K562 (cell line): Measurements from ENCODE around the gene IL10. TPM values are rescaled to one million over a fixed set of nuclear protein-coding genes. Genes with fewer than 3 reads are reported as not detected.

Experiments
- ATAC-seq: fragments of 200-7000 bp; cut with Tn5 transposase; 3 replicates; pipeline ENCODE4 v1.9.1; 2020; ENCODE audit warnings: moderate library complexity
- BruUV-seq: library from RNA; stranded (reverse); fragments of 400-500 nt; replicated peaks from 2 replicates; lab custom pipeline; 2021; lab: Mats Ljungman, UMichigan
- CTCF ChIA-PET: fragments of 300-600 bp; formaldehyde crosslinking; extraction: SDS; loops from one replicate; lab custom pipeline; 2021; ENCODE audit warnings: low intra/inter-chr PET ratio; lab: Yijun Ruan, JAX
- POLR2A ChIA-PET: fragments of 300-600, 350-650 bp; sonication (Branson Sonifier 250); formaldehyde crosslinking; extraction: SDS; loops from one replicate; lab custom pipeline; 2021; ENCODE audit warnings: antibody characterized with exemption, inconsistent platforms; lab: Yijun Ruan, JAX
- DNase-seq, 4 experiments: peaks; one replicate each; pipeline versions ENCODE4 v3.0.0 to v3.0.0-alpha.2; 2011 to 2018; ENCODE audit warnings: low spot score in 3 of 4, mixed read lengths in 3 of 4; ENCODE audit errors: extremely low read depth in 1 of 4
- FAIRE-seq: peaks from 2 replicates; lab custom pipeline; 2011; peaks lifted over from hg19 to GRCh38; lab: Jason Lieb, UNC
- H2AFZ ChIP-seq: 2 replicates; pipeline ENCODE4 v1.6.0; 2011; ENCODE audit warnings: low read depth, low read length, control low read depth, inconsistent platforms
- H3K27ac ChIP-seq: fragments of 200-600 bp; 3 replicates; pipeline ENCODE4 v1.8.0; 2011; ENCODE audit warnings: low read depth, mild to moderate bottlenecking, control low read depth, inconsistent platforms, low read length, moderate library complexity, mixed read lengths; ENCODE audit errors: extremely low read depth
- H3K27me3 ChIP-seq, 2 experiments: fragments of 300-600 bp in 1 of 2; 2 replicates in 1 of 2; 3 replicates in 1 of 2; pipeline versions ENCODE4 v1.6.0 to v1.8.0; 2011; ENCODE audit warnings: inconsistent platforms in 2 of 2, low read length in 2 of 2, mild to moderate bottlenecking in 1 of 2, mixed read lengths in 1 of 2, moderate library complexity in 1 of 2; ENCODE audit not compliant: control insufficient read depth in 2 of 2, insufficient read depth in 2 of 2
- H3K36me3 ChIP-seq: fragments of 300-600 bp; 3 replicates; pipeline ENCODE4 v1.8.0; 2011; ENCODE audit warnings: mild to moderate bottlenecking, low read length, inconsistent platforms; ENCODE audit not compliant: control insufficient read depth, insufficient read depth
- H3K4me1 ChIP-seq, 2 experiments: fragments of 200-600 bp in 1 of 2; replicated peaks in 1 of 2; 2 replicates in 1 of 2; 3 replicates in 1 of 2; pipeline versions ENCODE4 v1.5.1 to v1.8.0; 2011; ENCODE audit warnings: inconsistent platforms in 2 of 2, low read length in 2 of 2, mild to moderate bottlenecking in 1 of 2, mixed read lengths in 1 of 2, moderate library complexity in 1 of 2; ENCODE audit not compliant: control insufficient read depth in 2 of 2, insufficient read depth in 2 of 2
- H3K4me2 ChIP-seq: 2 replicates; pipeline ENCODE4 v1.6.1; 2011; ENCODE audit warnings: low read length, control low read depth, inconsistent platforms, mixed read lengths; ENCODE audit not compliant: insufficient read depth
- H3K4me3 ChIP-seq: fragments of 200-600 bp; sonication (generic), shearing (Covaris generic); 2 replicates; pipeline ENCODE4 v1.5.1; 2016; ENCODE audit warnings: control low read depth, inconsistent platforms
- H3K79me2 ChIP-seq: fragments of 200-600 bp; 3 replicates; pipeline ENCODE4 v1.8.0; 2011; ENCODE audit warnings: low read length, inconsistent platforms; ENCODE audit not compliant: control insufficient read depth, insufficient read depth
- H3K9ac ChIP-seq, 2 experiments: 2 replicates each; pipeline versions ENCODE4 v1.6.0 to v1.6.1; 2011; ENCODE audit warnings: low read depth in 2 of 2, low read length in 2 of 2, control low read depth in 1 of 2, inconsistent platforms in 1 of 2, mild to moderate bottlenecking in 1 of 2, mixed read lengths in 1 of 2; ENCODE audit not compliant: insufficient read depth in 1 of 2
- H3K9me1 ChIP-seq: one replicate; pipeline ENCODE4 v1.6.0; 2011; ENCODE audit warnings: inconsistent platforms, mild to moderate bottlenecking, low read length, moderate library complexity; ENCODE audit not compliant: control insufficient read depth, insufficient read depth
- H3K9me3 ChIP-seq: replicated peaks from 2 replicates; pipeline ENCODE4 v1.5.1; 2011; ENCODE audit warnings: low read depth, low read length, inconsistent platforms; ENCODE audit not compliant: control insufficient read depth, insufficient read depth
- H4K20me1 ChIP-seq: replicated peaks from 2 replicates; pipeline ENCODE4 v1.6.1; 2011; ENCODE audit warnings: low read length, inconsistent platforms, mixed read lengths; ENCODE audit not compliant: control insufficient read depth, insufficient read depth
- ATF3 ChIP-seq, 2 experiments: fragments of 450-650 bp in 1 of 2; sonication (generic) in 1 of 2; formaldehyde crosslinking in 1 of 2; IDR thresholded peaks in 1 of 2; conservative IDR thresholded peaks in 1 of 2; 2 replicates each; pipeline versions ENCODE4 v1.6.1 to v1.8.1; 2016 to 2023; ENCODE audit warnings: mild to moderate bottlenecking in 2 of 2, moderate library complexity in 2 of 2, inconsistent platforms in 1 of 2, missing genetic modification reagents in 1 of 2
- KDM5B ChIP-seq: fragments of 200-600 bp; sonication (generic); IDR thresholded peaks from 2 replicates; pipeline ENCODE4 v1.6.1; 2012; ENCODE audit warnings: low read depth, mild to moderate bottlenecking, moderate library complexity, low read length, control low read depth, inconsistent platforms; ENCODE audit not compliant: insufficient replicate concordance
- NEUROD1 ChIP-seq: fragments of 150-350 bp; IDR thresholded peaks from 2 replicates; pipeline ENCODE4 v1.6.1; 2014; ENCODE audit warnings: borderline replicate concordance, low read length, low read depth; ENCODE audit not compliant: partially characterized antibody
- ZNF280A ChIP-seq: fragments of 450-650 bp; IDR thresholded peaks from 2 replicates; pipeline ENCODE4 v1.6.1; 2018; ENCODE audit warnings: mild to moderate bottlenecking, low read depth; ENCODE audit not compliant: partially characterized antibody
- ZNF3 ChIP-seq: fragments of 250-450 bp; sonication (Bioruptor Pico); IDR thresholded peaks from 2 replicates; pipeline ENCODE4 v1.5.0; 2021; ENCODE audit warnings: mild to moderate bottlenecking, moderate library complexity
- WGBS: fragments of 100-300 bp; shearing (Covaris generic); methylation state at CpG from one replicate; pipeline ENCODE4 v1.1.6; 2016; ENCODE audit warnings: low coverage, mixed read lengths; ENCODE audit not compliant: insufficient coverage; ENCODE audit errors: missing lambda C conversion rate; 5-methylcytosine and 5-hydroxymethylcytosine counted together
- in situ Hi-C: fragments of 300-500 bp; cut with MboI; formaldehyde crosslinking; loops from 4 replicates; pipeline ENCODE4 v1.15.0; 2018; ENCODE audit warnings: inconsistent platforms, mixed read lengths
- intact Hi-C: fragments of 100-400 bp; cut with micrococcal nuclease; formaldehyde crosslinking; loops from 2 replicates; pipeline ENCODE4 v1.14.2; 2022
- polyA plus RNA-seq, 8 experiments: library from polyadenylated mRNA; depleted of rRNA in 4 of 8; stranded (reverse) in 5 of 8; unstranded in 3 of 8; fragments of >200 nt; fragmentation: Nextera tagmentation in 2 of 8; fragmentation: Illumina TruSeq in 1 of 8; extraction: Ambion mirVana in 2 of 8; extraction: Trizol in 1 of 8; gene quantifications; 2 replicates each; pipeline versions ENCODE4 v1.2.1 to v1.2.3, GENCODE V29; 2011 to 2014; ENCODE audit warnings: inconsistent platforms in 1 of 8, missing spikeins in 1 of 8
- total RNA-seq, 7 experiments: library from RNA; depleted of rRNA in 6 of 7; stranded (reverse); fragments of >200 nt in 6 of 7; fragmentation: Illumina TruSeq in 2 of 7; extraction: Trizol in 2 of 7; gene quantifications; 2 replicates each; pipeline versions ENCODE4 v1.2.1 to v1.2.3, GENCODE V29; 2011 to 2021; ENCODE audit warnings: low replicate concordance in 1 of 7
- TF ChIP-seq, protein P1 (sequence below), 2 experiments: fragments of 450-650 bp in 1 of 2; IDR thresholded peaks; 2 replicates each; pipeline ENCODE4 v1.6.1; 2011 to 2017; ENCODE audit warnings: low read depth in 2 of 2, antibody characterized with exemption in 1 of 2, borderline replicate concordance in 1 of 2, low read length in 1 of 2, mild to moderate bottlenecking in 1 of 2, mixed read lengths in 1 of 2; ENCODE audit not compliant: control insufficient read depth in 1 of 2

IL10 gene
- total and polyA plus RNA-seq, 9 of the 15 experiments (the other 6 are each of a cell fraction or from before 2014, with no cell fraction given), result 0.29 TPM; not detected in 8

GRCh38 chr1:206757524-206758266, 14.6 kb downstream of the IL10 start:
- WGBS, result 2% methylated on average over 13 of the region's 13 CpGs
- Histone ChIP-seq H3K9ac (no peak overlapping the region), H3K79me2 (no peaks in the 10 kb centered on the region), H3K36me3 (no peaks in the 10 kb centered on the region), H2AFZ (no peak overlapping the region), H3K27ac (no peak overlapping the region), H4K20me1 (no peaks in the 10 kb centered on the region), H3K4me2 (no peak overlapping the region), H3K4me1 (no peaks in the 10 kb centered on the region), H3K9me3 (no peaks in the 10 kb centered on the region), H3K4me3 (no peak overlapping the region)
- BruUV-seq, result no TSS peak
- DNase-seq (no peak), ATAC-seq (no peak), FAIRE-seq (no peak)
- intact Hi-C loops, result no loop called here
- ChIA-PET POLR2A (interaction anchor here (0.7 kb wide), 1 partner anchor 13 kb away, joined by 3 read pairs; no protein-coding TSS in a partner anchor), CTCF (no interaction called here)
- in situ Hi-C loops, result no loop called here
- TF ChIP-seq NEUROD1, result no peak
- TF ChIP-seq, all 486 proteins: peak for 0
- Histone ChIP-seq H3K27me3 (peaks cover 24 to 26% of the 10 kb centered on the region in 2 experiments), H3K9me1 (no peaks in the 10 kb centered on the region)

DNA sequence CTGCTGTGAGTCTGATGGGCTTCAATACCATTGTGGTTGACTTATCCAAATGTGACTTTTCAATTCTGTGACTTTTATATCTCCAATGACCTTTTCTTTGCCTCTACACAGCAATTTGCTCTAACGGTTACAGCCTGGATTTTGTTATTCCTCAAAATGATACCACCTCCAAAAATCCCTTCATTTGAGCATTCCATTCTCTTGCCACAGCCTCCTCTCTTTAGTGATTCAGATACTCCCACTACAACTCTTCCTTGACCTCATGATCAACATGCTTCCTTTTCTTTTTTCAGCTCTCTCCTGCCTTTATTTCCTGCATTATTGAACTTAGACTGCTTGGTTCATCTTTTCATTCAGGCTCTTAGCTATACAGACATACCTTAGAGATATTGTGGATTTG, 18.3 kb downstream of the IL10 start:
- in situ Hi-C loops, result no loop called here
- ChIA-PET CTCF (no interaction called here), POLR2A (no interaction called here)
- Histone ChIP-seq H3K4me2 (no peak overlapping the region), H3K9me1 (no peaks in the 10 kb centered on the region), H3K9me3 (no peaks in the 10 kb centered on the region), H3K79me2 (no peaks in the 10 kb centered on the region), H3K27me3 (peaks cover 30 to 35% of the 10 kb centered on the region in 2 experiments), H3K9ac (no peak overlapping the region), H3K36me3 (no peaks in the 10 kb centered on the region), H3K4me3 (no peak overlapping the region), H3K27ac (no peak overlapping the region), H2AFZ (no peak overlapping the region), H4K20me1 (no peaks in the 10 kb centered on the region), H3K4me1 (no peaks in the 10 kb centered on the region)
- intact Hi-C loops, result no loop called here
- 6% methylated on average over 1 of the region's 1 CpG for WGBS
- no peak for FAIRE-seq
- no TSS peak for BruUV-seq
- no peak for ATAC-seq
- no peak for DNase-seq
- TF ChIP-seq ATF3 (IDR thresholded peaks at IDR 0.05) (no peak), ATF3 (CRISPR knock-in tag; conservative IDR thresholded peaks at IDR 0.05) (no peak), ZNF280A (no peak), NEUROD1 (no peak), KDM5B (no peak), ZNF3 (CRISPR knock-in tag) (no peak)
- TF ChIP-seq, protein P1, sequence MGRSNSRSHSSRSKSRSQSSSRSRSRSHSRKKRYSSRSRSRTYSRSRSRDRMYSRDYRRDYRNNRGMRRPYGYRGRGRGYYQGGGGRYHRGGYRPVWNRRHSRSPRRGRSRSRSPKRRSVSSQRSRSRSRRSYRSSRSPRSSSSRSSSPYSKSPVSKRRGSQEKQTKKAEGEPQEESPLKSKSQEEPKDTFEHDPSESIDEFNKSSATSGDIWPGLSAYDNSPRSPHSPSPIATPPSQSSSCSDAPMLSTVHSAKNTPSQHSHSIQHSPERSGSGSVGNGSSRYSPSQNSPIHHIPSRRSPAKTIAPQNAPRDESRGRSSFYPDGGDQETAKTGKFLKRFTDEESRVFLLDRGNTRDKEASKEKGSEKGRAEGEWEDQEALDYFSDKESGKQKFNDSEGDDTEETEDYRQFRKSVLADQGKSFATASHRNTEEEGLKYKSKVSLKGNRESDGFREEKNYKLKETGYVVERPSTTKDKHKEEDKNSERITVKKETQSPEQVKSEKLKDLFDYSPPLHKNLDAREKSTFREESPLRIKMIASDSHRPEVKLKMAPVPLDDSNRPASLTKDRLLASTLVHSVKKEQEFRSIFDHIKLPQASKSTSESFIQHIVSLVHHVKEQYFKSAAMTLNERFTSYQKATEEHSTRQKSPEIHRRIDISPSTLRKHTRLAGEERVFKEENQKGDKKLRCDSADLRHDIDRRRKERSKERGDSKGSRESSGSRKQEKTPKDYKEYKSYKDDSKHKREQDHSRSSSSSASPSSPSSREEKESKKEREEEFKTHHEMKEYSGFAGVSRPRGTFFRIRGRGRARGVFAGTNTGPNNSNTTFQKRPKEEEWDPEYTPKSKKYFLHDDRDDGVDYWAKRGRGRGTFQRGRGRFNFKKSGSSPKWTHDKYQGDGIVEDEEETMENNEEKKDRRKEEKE (IDR thresholded peaks at IDR 0.05; ENCODE audit: borderline replicate concordance in 1 of 2, control insufficient read depth in 1 of 2, low read depth in 2 of 2, low read length in 1 of 2), result no peak
